A204.1 (cell line): ENCODE results near the gene JPT2.

Source experiments
- FAIRE-seq: peaks from 2 replicates; lab custom pipeline; 2012; peaks lifted over from hg19 to GRCh38; lab: Jason Lieb, UNC

The JPT2 gene

GRCh38 chr16:1734816-1735215, 56.7 kb downstream of the JPT2 start:
- no peak for FAIRE-seq

DNA sequence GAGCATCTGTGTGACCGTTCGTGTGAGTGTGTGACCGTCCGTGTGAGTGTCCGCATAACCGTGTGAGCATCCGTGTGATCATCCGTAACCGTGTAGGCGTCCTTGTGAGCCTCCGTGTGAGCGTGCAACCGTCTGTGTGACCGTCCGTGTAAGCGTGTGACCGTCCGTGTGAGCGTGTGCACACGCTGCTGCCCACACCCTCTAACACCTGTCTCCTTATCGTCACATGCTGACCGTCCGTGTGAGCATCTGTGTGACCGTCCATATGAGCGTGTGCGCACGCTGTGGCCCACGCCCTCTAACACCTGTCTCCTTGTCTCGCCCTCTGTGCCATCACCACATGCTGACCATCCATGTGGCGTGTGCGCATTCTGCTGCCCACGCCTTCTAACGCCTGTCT, 62.2 kb downstream of the JPT2 start:
- FAIRE-seq = no peak

DNA sequence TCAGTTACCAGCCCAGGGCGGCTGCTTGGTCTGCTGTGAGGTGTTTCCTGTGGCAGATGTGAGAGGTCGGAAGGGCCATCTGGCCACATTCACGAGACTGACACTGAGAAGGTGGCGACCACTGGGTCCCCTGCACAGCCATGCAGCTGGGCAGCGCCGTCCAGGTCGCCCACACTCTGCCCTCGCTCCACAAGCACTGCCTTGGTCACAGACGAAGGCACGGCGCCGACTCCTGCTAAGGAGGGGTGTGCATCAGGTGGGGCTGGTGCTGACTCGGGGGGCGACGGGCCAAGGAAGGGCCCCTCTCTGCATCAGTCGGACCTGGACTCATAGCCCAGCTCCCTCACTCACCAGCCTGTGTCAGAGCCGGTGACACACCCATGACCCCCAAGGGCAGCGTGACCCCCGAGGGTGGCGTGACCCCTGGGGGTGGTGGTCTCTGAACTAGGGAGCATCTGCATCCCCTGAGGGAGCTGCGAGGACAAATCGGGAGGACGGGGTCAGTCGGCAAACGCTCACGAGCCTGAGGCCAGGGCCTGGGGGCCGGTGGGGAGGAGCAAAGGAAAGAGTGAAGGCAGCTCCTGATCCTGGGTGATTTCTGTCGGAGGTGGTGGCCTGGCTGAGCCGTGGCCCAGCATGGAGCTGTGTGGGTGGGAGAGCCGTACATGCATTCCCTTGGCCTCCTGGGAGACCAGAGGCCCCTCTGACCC, 62.9 kb downstream of the JPT2 start:
- FAIRE-seq = no peak

- FAIRE-seq = no peak
Observed at GRCh38 chr16:1741553-1742165, 63.6 kb downstream of the JPT2 start.

DNA sequence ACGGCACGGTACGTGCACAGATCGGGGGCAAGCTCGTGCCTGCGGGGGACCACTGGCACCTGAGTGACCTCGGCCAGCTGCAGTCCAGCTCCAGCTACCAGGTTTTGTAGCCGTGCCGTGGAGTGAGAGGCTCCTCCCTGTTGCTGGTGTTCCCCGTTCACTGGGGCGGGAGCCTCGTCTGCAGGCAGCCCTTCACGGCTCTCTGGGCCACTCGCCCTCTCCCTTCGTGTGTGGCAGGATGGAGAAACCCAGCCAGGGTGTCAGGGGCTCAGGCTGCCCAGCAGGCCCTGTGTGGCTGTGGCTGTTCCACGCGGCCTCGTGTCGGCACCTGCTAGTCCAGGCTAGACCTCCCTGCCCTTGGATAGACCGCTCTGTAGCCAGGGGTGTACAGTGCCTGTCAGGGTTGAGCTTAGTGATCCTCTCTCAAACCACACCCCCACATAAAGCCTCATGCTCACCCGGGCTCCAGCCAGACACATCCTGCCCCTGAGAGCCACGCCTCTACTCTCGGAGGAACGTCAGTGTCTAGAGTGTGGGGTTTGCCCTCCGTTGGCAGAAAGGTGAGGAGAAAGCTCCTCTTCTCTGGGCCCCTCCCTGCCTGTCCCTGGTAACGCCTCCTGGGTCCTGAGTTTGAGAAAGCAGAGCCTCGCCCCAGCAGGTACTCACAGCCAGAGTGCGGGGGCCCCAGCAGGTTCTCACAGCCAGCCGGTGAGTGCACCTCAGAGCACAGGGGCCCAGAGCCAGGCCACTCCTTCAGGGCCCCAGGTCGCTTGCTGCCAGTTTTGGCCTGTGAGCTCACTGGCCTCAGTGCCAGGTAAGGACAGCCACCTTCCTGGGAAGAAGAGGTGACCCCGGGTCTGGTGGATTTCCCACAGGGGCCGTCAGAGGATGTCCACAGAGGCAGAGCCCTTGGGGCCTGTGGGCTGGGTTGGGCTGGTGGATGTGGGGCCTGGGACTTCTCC, 65.6 kb downstream of the JPT2 start:
- FAIRE-seq = no peak

DNA sequence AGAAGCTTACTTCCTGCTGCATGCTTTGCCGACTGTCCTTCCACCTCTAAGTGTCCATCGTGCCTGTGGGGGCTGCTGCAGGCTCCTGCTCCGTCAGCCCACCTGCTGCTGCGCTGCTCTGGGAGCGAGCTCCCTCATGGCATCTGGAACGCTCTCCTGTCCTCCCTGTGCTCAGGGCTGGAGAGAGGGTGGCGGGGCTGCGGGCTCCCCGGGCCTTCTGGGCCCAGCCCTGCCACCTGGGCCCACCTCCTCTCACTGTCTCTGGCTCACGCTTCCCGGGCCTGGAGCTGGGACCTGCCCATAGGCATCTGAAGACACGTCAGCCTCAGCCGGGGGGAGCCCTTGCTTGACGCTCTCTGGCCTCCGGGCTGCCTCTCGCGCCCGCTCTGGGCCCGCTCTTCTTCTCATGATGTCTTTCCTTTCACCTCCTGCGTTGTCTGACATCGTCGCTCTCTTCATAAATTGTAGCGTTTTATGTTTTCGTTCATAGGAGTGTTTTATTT, 66.3 kb downstream of the JPT2 start:
- FAIRE-seq = no peak

DNA sequence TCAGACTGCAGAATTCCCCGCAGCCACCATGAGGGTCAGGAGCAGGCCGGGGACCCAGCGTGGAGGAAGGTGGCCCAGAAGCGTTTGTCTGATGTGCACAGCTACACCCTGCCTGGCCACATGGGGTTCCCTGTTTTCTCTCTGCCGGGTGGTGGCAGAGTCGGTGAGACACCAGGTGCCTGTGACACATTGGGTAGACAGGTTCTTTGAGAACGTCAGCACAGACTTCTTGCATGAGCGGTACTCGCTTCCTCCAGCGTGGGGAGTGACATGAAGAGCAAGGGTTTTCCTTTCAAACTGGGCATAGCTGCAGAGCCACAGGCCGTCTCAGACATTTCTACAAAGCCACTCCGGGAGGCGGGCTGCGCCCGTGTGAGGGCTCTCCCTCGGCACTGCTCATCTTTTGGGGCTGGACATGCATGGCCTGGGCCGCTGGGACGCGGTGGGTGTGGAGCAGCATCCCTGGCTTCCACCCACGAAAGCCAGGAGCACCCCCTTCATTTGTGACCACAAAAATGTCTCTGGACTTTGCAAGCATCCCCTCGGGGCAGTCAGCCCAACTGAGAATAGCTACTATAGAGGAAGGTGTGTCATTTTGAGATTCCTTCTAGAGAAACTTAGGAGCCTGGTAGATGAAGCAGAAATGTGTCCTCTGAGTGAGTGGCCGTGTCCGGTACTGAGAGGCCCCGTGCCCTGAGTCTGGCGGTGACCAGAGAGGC, 67.3 kb downstream of the JPT2 start:
- no peak for FAIRE-seq

DNA sequence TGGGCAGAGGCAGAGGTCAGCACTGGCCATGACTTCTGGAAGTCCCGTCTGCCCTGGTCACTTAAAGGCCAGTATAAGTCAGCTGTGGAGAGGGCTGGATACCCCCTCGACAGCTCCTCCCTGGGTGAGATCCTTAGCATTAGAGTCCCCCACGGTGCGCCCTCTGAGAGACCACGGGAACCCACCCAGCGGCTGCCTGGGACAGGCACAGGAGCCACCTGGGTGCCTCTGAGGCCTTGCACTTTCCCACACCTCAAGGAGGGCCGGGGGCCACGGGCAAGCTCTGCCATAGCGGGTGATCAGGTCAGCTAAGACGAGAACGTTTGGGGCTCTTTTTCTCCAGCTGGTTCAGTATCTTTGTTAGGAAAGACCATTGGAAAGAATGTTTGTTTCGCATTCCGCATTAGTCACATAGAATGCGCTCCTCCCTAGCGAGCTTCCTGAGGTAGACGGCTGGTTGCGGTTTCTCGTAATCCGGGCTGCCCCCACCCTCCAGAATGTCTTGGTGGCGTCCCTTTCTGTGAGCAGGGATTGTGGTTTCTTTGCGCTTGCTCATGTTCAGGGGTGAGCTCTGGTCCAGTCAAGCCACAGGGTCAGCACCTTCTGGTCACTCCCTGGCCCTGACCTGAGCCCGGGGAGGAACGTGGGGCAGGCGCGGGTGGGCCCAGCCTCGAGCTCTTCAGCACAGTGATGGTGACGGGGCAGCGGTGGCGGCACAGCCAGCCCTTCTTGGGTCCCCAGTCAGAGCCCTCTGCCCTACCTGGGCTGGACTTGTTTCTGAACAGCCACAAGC, 68.0 kb downstream of the JPT2 start:
- FAIRE-seq = no peak

GRCh38 chr16:1746693-1747195, 68.7 kb downstream of the JPT2 start:
- no peak for FAIRE-seq

- FAIRE-seq = no peak
Observed at GRCh38 chr16:1747934-1748333, 69.9 kb downstream of the JPT2 start.

DNA sequence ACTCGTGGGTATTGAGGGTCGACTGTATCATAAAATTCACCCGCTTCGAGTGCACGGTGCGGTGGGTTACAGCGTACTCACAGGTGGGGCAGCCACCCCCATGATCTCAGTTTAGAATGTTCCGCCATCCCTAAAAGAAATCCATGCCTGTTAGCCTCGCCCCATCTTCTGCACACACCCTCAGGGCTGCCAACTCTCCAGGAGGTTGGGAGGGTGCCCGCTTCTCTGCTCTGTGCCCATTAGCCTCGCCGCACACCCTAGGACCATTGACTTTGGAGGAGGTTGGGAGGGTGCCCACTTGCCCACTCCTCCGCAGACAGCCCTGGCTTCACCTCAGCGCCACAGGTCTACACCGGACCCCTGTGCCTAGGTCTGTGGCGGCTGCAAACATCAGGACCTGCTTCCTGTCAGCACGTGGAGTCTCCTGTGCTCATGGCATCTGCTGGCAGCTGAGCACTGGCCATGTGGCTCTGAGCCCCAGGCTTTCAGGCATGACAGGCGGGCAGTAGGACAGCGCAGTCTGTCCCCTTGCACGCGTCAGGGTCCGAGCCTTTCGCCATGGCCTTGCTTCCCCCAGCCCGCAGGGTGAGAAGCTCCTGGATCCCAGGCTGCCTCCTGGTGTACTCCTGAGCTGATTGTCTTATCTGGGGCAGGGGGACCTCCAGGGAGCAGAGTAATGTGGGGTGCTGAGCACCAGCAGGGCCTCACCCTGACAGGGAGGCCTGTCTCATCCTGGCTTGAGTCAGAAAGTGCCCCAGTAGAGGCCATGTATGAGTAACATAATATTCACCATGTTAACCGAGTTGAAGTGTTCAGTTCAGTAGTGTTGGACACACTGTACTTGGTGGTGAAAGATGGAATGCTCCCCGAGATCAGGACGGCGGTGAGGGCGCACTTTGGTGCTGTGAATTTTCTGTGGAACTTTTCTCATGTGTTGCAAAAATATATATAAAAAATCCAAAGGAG, 71.4 kb downstream of the JPT2 start:
- no peak for FAIRE-seq
